AG09309 (cell line): ENCODE data around the gene LRRC18.

Source experiments
- DNase-seq: peaks from one replicate; pipeline ENCODE4 v3.0.0-alpha.2; 2010; ENCODE audit warnings: low read depth
- H3K4me3 ChIP-seq: 2 replicates; pipeline ENCODE4 v1.5.1; 2011; ENCODE audit warnings: mild to moderate bottlenecking, low read depth, low read length, moderate library complexity; ENCODE audit not compliant: control insufficient read depth
- TF ChIP-seq, protein P1 (sequence below): IDR thresholded peaks from 2 replicates; pipeline ENCODE4 v1.5.1; 2011; ENCODE audit warnings: mild to moderate bottlenecking, low read depth, low read length, inconsistent platforms; ENCODE audit not compliant: insufficient read depth, control insufficient read depth; ENCODE audit errors: missing control alignments

LRRC18 gene

DNA sequence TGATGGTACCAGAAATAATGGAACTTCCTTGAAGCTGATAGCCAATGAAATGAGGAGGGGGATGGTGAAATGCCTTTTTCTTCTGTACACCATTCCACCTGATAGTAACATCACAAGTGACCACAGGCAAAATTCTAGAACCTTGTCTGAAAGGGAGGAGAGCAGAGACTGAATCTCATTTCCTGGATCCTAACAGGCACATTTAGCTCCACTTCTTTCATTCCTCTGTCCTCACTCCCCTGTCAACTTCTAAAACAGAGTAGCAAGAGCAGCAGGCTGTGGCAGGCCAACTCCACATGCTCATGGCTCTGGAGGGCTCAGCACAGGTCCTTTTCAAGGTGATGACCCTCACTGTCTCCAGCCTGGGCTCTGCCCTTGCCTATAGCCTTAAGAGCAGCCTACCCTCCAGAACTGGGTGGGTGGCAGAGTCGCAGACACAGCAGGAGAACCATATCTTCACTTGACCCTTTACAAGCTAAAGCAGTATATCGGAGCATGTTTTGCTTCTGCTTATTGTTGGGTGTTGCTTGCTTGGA, at the start of gene LRRC18:
Gene LRRC18 (minus strand): TSS at position 51 of the 536 bp plus-strand sequence. CDS start 25,685 bp downstream, outside the sequence.
- DNase-seq, result no peak
- no peak within 1 kb of the TSS for H3K4me3 ChIP-seq

DNA sequence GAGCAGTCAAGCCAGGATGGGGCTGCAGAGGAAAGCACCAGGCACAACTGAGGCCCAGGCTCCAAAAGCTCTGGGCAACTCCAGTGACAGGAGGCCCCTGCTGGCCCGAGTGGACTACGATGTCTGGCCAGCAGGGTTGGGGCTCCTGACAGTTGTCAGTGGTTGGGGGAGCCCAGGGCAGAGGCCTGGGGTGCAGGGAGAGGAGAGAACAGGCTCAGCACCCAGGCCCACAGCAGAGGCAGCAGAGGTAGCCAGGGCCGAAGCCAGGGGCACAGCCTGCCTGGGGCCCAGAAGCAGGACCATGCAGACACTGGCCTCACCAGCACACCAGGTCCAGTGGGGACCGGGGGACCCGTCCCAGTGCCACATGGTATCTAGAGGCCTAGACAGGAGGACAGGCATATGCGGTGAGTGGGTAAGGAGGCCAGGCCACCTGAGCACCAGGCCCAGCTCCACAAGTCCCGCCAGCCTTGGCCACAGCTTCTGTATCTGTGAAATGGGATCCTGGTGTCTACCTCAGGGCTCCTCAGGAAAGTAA, 46.0 kb upstream of the LRRC18 start:
- H3K4me3 ChIP-seq, result no peak overlapping the region
- TF ChIP-seq, protein P1, sequence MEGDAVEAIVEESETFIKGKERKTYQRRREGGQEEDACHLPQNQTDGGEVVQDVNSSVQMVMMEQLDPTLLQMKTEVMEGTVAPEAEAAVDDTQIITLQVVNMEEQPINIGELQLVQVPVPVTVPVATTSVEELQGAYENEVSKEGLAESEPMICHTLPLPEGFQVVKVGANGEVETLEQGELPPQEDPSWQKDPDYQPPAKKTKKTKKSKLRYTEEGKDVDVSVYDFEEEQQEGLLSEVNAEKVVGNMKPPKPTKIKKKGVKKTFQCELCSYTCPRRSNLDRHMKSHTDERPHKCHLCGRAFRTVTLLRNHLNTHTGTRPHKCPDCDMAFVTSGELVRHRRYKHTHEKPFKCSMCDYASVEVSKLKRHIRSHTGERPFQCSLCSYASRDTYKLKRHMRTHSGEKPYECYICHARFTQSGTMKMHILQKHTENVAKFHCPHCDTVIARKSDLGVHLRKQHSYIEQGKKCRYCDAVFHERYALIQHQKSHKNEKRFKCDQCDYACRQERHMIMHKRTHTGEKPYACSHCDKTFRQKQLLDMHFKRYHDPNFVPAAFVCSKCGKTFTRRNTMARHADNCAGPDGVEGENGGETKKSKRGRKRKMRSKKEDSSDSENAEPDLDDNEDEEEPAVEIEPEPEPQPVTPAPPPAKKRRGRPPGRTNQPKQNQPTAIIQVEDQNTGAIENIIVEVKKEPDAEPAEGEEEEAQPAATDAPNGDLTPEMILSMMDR, result no peak
- no peak for DNase-seq

More for the DNA sequence above, at the start of gene LRRC18:
- TF ChIP-seq, protein P1, result no peak

DNA sequence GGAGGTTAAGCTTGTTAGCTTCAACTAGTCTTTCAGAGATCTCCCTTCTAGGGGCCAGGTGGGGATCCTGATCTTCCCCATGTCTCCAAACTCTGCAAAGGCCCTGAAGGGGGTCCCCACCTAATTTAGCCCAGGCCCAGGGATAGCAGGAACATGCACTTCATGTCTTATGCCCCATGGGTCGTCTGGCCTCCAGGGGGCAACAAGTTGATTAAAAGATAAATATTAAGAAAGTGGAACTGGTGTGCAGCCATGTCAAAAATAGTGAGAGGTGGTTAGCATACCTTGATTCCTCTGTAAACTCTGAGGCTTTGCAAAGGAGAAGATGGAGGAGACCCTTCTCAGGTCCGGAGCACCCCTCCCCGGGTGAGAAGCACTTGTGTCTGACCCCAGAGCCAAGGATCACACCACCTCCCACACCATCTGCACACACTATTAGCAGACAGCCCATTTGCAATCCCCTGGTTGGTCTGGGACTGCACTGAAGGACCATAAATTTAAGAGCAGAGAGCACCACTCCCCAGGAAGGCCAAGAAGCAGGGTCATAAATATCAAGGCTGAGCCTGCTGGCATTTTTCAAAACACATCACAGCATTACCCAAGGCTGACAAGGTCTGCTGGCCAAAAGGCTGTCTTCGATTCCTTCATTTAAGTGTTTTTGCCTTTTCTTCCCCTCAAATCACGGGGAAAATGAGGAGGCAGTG, 44.2 kb upstream of the LRRC18 start:
- DNase-seq, result no peak
- TF ChIP-seq, protein P1, result no peak
- no peak overlapping the region for H3K4me3 ChIP-seq

DNA sequence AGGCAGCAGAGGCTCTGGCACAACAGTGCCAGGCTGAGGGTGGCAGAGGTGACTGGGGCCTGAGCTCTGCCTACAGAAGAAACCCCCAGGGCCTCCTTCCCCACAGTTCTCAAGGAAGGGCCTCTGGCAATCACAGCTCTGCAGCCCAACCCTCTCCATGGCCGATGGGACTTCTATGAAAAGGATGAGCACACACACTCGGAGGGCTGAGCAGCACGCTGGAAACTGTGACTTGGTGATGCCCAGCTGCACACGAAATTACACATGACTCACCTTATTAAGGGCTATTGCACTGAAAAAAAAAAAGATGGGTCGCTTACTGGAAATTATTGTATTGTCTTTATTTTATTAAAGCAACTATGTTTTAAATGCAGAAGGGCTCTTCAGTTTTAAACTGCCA, 42.9 kb upstream of the LRRC18 start:
- TF ChIP-seq, protein P1, result no peak
- no peak for DNase-seq

GRCh38 chr10:48981310-48981907, 41.8 kb upstream of the LRRC18 start:
- H3K4me3 ChIP-seq, result no peak overlapping the region
- no peak for DNase-seq
- TF ChIP-seq, protein P1, result peak; percentile 86

More for the DNA sequence above, 42.9 kb upstream of the LRRC18 start:
- H3K4me3 ChIP-seq, result no peak overlapping the region

DNA sequence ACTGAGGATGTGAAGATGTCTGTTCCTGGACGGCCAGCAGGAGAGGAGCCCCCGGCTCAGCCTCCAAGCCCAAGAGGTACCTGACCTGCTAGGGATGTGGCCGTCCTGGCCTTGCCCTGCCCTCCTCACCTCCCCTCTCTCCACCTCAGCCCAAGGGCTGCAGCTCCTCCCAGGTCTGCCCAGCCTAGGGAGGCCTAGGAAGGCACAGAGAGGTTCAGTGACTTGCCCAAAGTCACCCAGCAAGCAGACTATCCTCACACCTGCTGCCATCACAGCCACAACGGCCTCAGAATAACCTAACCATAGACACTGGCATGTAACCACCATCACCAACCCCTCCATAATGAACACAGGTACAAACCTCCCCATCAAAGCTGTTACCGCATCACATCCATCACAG, 38.7 kb upstream of the LRRC18 start:
- H3K4me3 ChIP-seq, result no peak overlapping the region
- TF ChIP-seq, protein P1, result no peak

More for the DNA sequence above, 38.7 kb upstream of the LRRC18 start:
- DNase-seq, result no peak
